NCI-H1092 treated with DMSO at 0.1 percent for 48 hours (cell line): ENCODE results near the gene PRKAR1B.

Source experiments
- DNase-seq: peaks from one replicate; lab custom pipeline; 2025; lab: John Stamatoyannopoulos, UW

Gene PRKAR1B

DNA sequence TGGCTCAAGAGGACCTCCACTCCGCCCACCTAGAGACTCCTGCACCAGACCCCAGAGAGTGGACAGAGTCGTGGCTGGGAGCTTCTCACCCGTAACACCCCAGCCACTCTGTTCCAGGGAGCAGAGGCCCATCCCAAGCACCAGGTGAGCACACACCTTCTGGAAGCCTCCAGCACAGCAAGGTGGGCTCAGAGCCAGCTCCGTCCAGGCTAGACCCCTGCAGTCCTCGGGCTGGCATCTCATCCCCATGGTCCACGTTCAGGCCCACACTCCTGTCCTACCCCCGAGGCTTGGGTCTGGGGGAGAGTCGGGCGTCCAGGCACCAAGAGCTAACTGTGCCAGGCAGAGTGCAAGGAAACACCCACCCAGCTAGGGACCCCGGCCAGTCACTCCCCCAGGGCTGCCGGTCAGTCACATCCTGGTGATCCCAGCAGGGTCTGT lies 220.7 kb downstream of the PRKAR1B start:
- no peak for DNase-seq

DNA sequence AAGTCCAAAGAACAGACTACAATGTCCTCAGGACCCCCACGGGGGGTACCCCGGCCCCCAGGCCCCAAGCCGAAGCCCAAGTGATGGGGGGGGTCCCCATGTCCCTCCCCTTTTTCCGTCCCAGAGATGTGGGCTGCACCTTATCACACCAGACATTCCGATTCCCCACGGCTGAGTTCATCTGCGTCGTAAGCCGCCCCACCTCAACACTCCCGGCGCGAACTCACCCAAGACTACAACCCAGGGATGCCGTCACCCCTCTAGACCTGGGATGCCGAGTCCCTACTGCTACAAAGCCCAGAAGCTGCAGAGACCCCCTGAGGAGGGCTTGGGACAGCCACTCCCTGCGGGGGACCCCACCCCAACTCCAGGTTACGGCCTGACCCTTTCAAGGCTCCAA lies 221.9 kb downstream of the PRKAR1B start:
- DNase-seq, result no peak

DNA sequence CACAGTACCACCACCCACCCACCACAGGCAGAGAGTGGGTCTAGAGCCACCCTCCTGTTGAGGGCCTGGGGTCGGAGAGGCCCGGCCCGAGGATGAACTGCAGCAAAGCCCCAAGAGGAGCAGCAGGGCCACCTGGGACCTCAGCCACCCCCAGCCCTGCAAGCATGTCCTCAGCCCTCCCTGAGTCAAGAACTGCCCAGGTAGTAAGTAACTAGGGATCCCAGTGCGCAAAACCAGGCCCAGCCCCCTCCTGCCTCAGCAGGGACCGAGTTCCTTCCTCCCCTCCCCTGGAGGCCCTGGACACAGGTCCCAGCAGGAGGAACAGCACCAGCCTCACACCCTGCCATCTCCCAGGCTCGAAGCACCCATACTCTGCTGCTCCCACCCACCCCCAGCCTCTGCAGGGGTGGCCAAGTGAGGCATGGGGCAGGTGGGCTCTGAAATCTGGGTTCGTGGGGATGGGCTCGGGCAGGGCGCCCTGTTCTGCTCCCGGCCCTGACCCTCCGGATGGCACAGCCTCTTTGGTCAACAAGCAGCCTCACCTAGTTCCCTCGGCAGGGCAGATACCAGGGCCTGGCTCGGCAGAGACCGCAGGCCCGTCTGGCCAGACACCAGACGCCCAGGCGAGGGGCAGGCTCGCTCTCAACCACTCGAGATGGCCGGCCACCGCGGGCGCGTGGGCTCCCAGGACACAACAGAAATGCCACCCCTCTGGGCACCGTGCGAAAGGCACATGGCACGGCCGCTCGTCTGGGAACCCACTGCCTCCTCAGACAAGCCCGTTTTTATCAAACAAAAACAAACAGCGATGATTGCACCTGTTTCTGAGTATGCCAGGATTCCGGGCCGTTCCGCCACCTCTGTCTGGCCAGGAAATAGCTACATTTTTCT lies 222.6 kb downstream of the PRKAR1B start:
- DNase-seq, result no peak

DNA sequence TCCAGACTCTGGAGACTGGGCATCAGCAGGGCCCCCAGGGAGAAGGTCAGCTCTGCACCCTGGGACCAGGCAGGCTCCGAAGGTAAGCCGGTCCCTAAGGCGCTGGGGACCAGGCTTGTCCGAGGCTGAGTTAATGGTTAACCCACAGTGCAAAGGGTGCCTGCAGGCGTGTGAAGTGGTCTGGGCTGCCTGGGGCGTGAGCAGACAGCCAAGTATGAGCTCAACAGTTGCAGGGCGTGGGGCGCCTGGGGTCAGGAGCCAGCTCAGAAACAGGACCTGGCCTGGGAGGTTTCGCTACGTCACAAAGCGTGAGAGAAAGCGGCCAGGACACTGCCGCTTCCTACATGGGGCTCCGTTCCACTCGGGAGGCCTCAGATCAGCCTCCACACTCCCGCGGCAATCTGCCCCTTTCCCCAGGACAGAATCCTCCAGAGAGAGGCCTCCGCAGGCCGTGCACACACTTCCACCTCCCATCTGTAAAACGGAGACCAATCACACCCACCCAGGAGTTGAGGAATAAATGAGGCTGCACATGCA lies 223.4 kb downstream of the PRKAR1B start:
- no peak for DNase-seq

DNA sequence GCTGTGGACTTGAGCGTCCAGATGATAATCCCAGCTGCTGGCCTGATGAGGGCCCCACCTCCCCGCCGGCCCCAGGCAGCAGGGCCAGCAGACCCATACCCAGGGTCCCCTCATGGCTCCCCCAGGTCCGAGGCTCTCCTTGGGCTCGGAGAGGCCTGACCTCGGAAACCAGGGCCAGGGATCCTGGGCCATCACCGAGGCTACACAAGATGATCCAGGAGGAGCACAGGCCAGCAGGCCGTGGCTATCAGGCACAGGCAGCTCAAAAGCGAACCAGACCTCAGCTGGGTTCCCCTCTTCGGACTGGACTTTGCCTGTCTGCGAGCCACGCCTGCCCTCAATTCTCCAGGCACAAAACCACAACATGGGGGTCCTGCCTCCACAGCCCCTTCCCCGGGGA lies 224.8 kb downstream of the PRKAR1B start:
- no peak for DNase-seq

DNA sequence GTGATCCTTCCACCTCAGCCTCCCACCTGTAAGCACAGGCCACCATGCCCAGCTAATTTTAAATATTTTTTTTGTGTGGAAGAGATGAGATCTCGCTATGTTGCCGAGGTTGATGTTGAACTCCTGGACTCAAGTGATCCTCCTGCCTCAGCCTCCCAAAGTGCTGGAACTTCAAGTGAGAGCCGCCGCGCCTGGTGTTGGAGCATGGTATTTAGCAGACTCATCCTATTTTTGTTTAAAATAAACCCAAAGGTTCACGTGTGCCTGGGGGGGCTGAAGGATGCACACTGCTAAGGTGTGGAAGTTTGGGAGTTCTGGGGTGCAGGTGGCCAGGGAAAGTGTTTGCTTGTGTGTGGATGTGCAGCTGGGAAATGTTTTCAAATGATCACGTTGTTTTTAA lies 225.6 kb downstream of the PRKAR1B start:
- DNase-seq, result no peak

DNA sequence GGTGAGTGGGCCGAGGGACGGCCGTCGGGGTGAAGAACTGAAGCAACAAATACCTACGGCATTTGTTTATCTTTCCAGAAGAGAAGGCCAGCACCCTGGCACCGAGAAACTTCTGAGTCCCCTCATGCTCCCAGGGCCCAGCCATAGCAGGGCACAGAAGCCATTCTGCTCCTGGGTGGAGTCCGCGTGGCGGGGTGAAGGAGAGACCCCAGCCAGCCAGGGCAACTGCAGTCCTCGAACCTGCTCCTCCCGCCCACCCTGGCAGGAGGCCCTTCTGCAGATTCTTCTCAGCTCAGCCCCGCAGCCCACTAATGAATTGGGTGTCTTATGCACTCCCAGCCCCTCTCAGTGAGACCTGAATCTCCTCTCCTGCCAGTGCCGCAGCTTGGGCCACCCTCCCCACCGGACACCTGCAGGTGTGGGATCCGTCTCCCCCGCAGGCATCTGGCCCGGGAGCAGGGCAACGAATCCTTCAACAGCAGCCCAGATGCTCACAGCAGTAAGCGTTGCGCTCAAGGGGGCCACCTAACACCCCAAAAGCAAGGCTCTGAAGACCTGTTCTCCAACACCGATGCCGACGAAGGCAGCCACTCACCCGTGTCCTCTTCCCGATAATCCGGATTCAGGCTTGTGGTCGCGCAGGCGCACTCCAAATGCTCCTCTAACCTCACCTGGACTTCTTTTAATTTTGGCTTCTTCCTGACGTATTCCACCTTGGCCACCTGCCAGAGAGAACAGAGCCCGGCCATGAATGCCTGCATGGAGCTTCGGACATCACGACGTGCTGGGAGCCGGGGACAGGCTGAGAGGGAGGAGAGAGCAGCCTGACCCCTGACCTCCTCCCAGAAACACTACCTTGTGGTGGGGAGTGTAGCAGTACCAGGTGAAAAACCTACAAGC lies 226.3 kb downstream of the PRKAR1B start:
- DNase-seq, result no peak

DNA sequence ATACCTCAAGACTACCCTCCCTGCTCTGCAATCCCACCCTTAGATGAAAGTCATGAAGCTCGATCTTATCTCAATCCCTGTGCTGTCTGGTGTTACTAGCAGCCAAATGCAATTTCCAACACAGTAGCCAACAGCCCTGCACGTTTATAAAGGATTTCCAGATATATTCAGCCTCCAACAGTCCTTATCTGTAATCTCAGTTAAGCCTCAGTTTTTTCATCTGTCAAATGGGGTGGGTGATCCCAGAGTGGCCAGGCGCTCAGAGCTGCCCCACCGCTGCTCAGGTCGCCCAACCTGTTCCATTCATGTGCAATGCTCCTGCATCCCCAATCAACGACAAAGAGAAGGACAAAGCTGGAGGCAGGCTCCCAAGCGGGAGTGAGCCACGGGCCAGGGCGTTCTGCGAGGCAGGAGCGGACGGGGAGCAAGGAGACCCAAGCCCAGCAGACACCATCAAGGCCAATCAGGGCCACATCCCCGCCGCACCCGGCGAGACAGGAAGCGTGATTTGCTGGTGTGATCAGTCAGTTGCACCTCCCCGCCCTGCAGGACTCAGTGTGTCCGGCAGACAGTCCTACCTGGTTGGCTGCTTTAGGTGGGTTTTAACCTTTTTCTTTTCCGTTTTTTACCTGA lies 227.1 kb downstream of the PRKAR1B start:
- DNase-seq, result no peak
